GM10248 (cell line): ENCODE results near the gene CDC42EP1.
"Not testable (repeated sequence)": the region's sequence is repeated elsewhere in the genome, so short reads cannot be mapped to it uniquely, and the experiment has no call there.

Experiments used
- CTCF ChIA-PET: fragments of 300-600 bp; sonication (Branson Sonifier 250); formaldehyde crosslinking; extraction: SDS; loops from one replicate; lab custom pipeline; 2021; ENCODE audit warnings: antibody characterized with exemption; lab: Yijun Ruan, JAX
- POLR2A ChIA-PET: fragments of 350-650 bp; sonication (Branson Sonifier 250); formaldehyde crosslinking; extraction: SDS; loops from one replicate; lab custom pipeline; 2020; ENCODE audit warnings: antibody characterized with exemption; lab: Yijun Ruan, JAX
- DNase-seq: peaks from one replicate; pipeline ENCODE4 v3.0.0; 2012; ENCODE audit errors: extremely low spot score
- CTCF ChIP-seq: IDR thresholded peaks from 2 replicates; pipeline ENCODE4 v1.5.1; 2012; ENCODE audit warnings: mild to moderate bottlenecking, low read depth; ENCODE audit errors: extremely low read depth, missing control alignments, control extremely low read depth

CDC42EP1 gene

GRCh38 chr22:37588546-37589215 lies 28.4 kb downstream of the CDC42EP1 start:
- ChIA-PET CTCF (interaction anchor here (1.2 to 28.4 kb wide), 4 partner anchors 18 to 55 kb away, joined by 3 to 365 read pairs (median 188); partner anchors contain the start of gene GGA1), POLR2A (interaction anchor here (0.5 to 0.9 kb wide), 2 partner anchors 19 to 142 kb away, joined by 3 to 4 read pairs; no protein-coding TSS in a partner anchor)
- TF ChIP-seq CTCF: no peak
- no peak for DNase-seq

GRCh38 chr22:37589636-37590035 lies 29.4 kb downstream of the CDC42EP1 start:
- TF ChIP-seq CTCF: no peak
- ChIA-PET CTCF (interaction anchor here (1.2 to 28.4 kb wide), 5 partner anchors 15 to 54 kb away, joined by 3 to 365 read pairs (median 167); partner anchors contain the start of gene GGA1), POLR2A (interaction anchor here (0.9 kb wide), 1 partner anchor 18 kb away, joined by 3 read pairs; no protein-coding TSS in a partner anchor)

GRCh38 chr22:37591081-37591480 lies 30.8 kb downstream of the CDC42EP1 start:
- POLR2A ChIA-PET, DNase-seq: not testable (repeated sequence)
- CTCF ChIA-PET: interaction anchor here (0.5 to 28.4 kb wide), 6 partner anchors 11 to 174 kb away, joined by 3 to 365 read pairs (median 100); partner anchors contain the start of genes GGA1 and LGALS2

More at GRCh38 chr22:37589636-37590035, 29.4 kb downstream of the CDC42EP1 start:
- no peak for DNase-seq

- POLR2A ChIA-PET: interaction anchor here (1.1 kb wide), 1 partner anchor 16 kb away, joined by 4 read pairs; the partner anchor contains the start of gene GGA1
These were observed 31.6 kb downstream of the CDC42EP1 start for GRCh38 chr22:37591823-37592404.

GRCh38 chr22:37594237-37594636 lies 34.0 kb downstream of the CDC42EP1 start:
- POLR2A ChIA-PET: no interaction called here
- no peak for DNase-seq
- no peak for TF ChIP-seq CTCF
- CTCF ChIA-PET: interaction anchor here (8.9 to 28.4 kb wide), 3 partner anchors 12 to 50 kb away, joined by 167 to 365 read pairs (median 209); partner anchors contain the start of gene GGA1

More at GRCh38 chr22:37591823-37592404, 31.6 kb downstream of the CDC42EP1 start:
- no peak for TF ChIP-seq CTCF
- CTCF ChIA-PET: interaction anchor here (0.6 to 28.4 kb wide), 31 partner anchors 8 to 341 kb away, joined by 3 to 365 read pairs (median 4); partner anchors contain the start of genes GGA1, LGALS2 and MFNG
- DNase-seq: no peak

- DNase-seq: no peak
- TF ChIP-seq CTCF: no peak
- POLR2A ChIA-PET: no interaction called here
- CTCF ChIA-PET: interaction anchor here (1.2 to 3.9 kb wide), 3 partner anchors 9 to 54 kb away, joined by 4 to 23 read pairs (median 11); partner anchors contain the start of gene GGA1
These were observed 38.9 kb downstream of the CDC42EP1 start for GRCh38 chr22:37599153-37599552.
